Measurements from ENCODE around the gene ATP6V0B.

ATP6V0B gene

DNA sequence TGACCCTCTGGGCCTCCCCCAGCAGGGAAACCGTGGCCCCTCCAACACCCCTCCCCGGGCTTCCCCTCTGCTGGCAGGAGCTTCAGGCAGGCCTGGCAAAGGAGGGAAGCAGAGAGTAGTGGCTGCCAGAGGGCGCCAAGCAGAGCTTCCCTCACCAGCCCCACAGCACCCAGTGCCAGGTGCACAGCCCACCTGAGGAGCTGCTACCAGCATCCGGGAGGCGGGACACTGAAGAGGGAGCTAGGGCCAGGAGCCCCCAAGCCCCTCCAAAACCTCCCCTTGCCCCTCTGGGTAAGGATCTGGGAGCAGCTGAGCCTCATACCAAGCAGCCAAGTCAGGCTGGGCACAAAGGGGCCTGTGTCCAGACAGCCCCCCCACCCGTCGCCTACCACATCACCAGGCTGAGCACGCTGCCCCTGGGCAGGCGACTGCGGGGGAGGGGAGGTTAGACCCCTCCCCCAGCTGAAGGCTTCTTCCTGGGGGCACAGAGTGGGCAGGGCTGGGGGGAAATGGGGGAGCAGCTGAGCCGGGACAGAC lies 36.2 kb downstream of the ATP6V0B start:
- Histone ChIP-seq H3K27ac (ENCODE audit: low read depth, low read length) (no peak overlapping the region), H3K4me3 (ENCODE audit: low read depth, low read length) (no peak overlapping the region), H3K36me3 (ENCODE audit: control insufficient read depth, insufficient read depth, low read length) (peaks cover 18% of the 10 kb centered on the region), H3K9ac (ENCODE audit: low read depth, low read length) (no peak overlapping the region), H3K27me3 (ENCODE audit: control insufficient read depth, insufficient read depth, low read length) (no peaks in the 10 kb centered on the region), H3K4me1 (ENCODE audit: control insufficient read depth, insufficient read depth, low read length) (no peaks in the 10 kb centered on the region), H3K9me3 (ENCODE audit: control insufficient read depth, insufficient read depth, low read length) (no peaks in the 10 kb centered on the region)

GRCh38 chr1:44012404-44012803 lies 37.6 kb downstream of the ATP6V0B start:
- Histone ChIP-seq H3K27ac (ENCODE audit: low read depth, low read length) (no peak overlapping the region), H3K36me3 (ENCODE audit: control insufficient read depth, insufficient read depth, low read length) (peaks cover 12% of the 10 kb centered on the region), H3K4me3 (ENCODE audit: low read depth, low read length) (no peak overlapping the region), H3K9me3 (ENCODE audit: control insufficient read depth, insufficient read depth, low read length) (no peaks in the 10 kb centered on the region), H3K9ac (ENCODE audit: low read depth, low read length) (no peak overlapping the region), H3K27me3 (ENCODE audit: control insufficient read depth, insufficient read depth, low read length) (no peaks in the 10 kb centered on the region), H3K4me1 (ENCODE audit: control insufficient read depth, insufficient read depth, low read length) (no peaks in the 10 kb centered on the region)

DNA sequence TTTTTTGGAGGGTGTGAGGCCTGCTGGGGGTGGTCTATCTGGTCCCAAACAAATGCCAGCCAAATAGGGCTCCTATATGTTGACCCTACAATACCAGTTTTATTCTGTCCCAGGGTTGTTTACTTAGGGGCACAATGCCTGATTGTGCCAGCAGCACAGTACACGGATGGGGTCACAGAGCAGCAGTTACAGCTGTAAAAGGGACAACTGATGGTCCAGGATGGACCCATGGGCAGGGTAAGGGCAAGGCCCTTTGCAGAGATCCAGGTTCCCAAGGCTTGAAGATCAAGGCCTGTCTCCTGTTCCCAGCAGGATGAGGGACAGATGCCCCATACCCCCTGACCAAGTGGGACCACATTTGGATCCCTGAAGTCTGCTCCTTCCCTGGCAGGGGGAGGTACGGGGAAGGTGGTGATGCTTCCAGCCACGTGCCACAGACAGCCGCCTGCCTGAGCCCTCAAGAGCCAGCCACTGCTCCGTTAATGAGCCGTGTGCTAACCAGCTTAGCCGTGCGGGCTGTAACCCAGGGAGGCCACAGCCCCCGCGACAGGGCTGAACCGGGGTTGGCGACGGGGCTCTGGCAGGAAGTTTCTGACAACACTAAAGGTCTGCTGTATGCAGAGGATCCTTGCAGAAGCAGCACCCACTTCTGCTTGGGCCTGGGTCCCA lies 38.3 kb downstream of the ATP6V0B start:
- Histone ChIP-seq H3K36me3 (ENCODE audit: control insufficient read depth, insufficient read depth, low read length) (peaks cover 11% of the 10 kb centered on the region), H3K4me1 (ENCODE audit: control insufficient read depth, insufficient read depth, low read length) (no peaks in the 10 kb centered on the region), H3K9ac (ENCODE audit: low read depth, low read length) (no peak overlapping the region), H3K9me3 (ENCODE audit: control insufficient read depth, insufficient read depth, low read length) (no peaks in the 10 kb centered on the region), H3K4me3 (ENCODE audit: low read depth, low read length) (no peak overlapping the region), H3K27ac (ENCODE audit: low read depth, low read length) (no peak overlapping the region), H3K27me3 (ENCODE audit: control insufficient read depth, insufficient read depth, low read length) (no peaks in the 10 kb centered on the region)

DNA sequence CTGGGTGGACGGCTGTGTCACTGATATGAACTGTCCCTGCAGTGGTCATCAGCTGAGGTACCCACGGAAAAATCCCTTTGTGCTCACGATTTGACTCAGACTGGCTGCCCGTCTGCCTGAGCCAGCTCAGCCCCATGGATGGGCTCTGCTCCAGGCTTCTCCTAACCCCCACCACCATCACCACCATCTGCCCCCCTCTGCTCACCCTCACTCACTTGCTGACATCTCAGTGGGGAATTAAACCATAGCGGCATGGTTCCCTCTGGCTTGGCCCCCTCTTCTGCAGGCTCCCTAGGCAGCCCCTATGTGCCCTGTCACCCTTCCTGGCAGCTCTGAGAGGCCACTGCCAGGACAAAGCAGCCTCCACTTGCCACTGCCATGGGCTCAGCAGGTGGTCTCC lies 39.2 kb downstream of the ATP6V0B start:
- Histone ChIP-seq H3K9me3 (ENCODE audit: control insufficient read depth, insufficient read depth, low read length) (no peaks in the 10 kb centered on the region), H3K9ac (ENCODE audit: low read depth, low read length) (no peak overlapping the region), H3K27ac (ENCODE audit: low read depth, low read length) (no peak overlapping the region), H3K4me3 (ENCODE audit: low read depth, low read length) (no peak overlapping the region), H3K4me1 (ENCODE audit: control insufficient read depth, insufficient read depth, low read length) (no peaks in the 10 kb centered on the region), H3K27me3 (ENCODE audit: control insufficient read depth, insufficient read depth, low read length) (no peaks in the 10 kb centered on the region), H3K36me3 (ENCODE audit: control insufficient read depth, insufficient read depth, low read length) (peaks cover 8% of the 10 kb centered on the region)

DNA sequence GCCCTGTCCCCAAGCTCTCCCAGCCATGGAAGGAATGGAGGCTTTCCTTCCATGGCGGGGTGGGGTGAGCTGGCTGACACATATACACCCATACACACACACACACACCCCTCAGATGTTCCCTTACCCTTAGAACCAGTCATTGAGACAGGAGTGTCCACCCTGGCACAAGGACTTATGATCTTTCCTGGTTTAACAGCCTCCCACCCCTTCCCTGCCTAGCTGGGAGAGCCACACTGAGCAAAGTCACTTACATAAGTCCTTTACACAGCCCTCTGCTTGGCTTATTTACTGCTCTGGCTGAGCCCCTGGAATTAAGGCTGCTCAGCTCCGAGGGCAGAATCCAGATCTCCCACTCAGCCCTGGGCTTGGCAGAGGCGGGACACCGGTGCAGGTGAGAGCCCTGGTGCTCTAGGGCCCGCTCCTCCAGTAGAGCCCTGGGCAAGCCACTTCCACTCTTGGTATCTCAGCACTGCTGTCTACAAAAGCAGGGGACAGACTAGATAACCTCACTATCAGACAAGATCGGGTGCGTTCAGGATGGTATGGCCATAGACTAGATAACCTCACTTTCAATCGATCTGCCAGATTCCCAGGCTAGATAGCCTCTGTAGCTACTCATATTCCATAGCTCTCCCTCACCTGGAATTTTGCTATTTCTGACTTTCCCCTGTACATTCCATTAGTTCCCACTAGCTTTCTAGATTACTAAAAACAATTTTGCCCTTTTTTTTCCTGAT lies 39.8 kb downstream of the ATP6V0B start:
- Histone ChIP-seq H3K4me1 (ENCODE audit: control insufficient read depth, insufficient read depth, low read length) (no peaks in the 10 kb centered on the region), H3K9me3 (ENCODE audit: control insufficient read depth, insufficient read depth, low read length) (no peaks in the 10 kb centered on the region), H3K4me3 (ENCODE audit: low read depth, low read length) (no peak overlapping the region), H3K27ac (ENCODE audit: low read depth, low read length) (no peak overlapping the region), H3K27me3 (ENCODE audit: control insufficient read depth, insufficient read depth, low read length) (no peaks in the 10 kb centered on the region), H3K36me3 (ENCODE audit: control insufficient read depth, insufficient read depth, low read length) (peaks cover 6% of the 10 kb centered on the region), H3K9ac (ENCODE audit: low read depth, low read length) (no peak overlapping the region)

GRCh38 chr1:44015206-44015605 lies 40.4 kb downstream of the ATP6V0B start:
- no peak overlapping the region for H3K27ac ChIP-seq (ENCODE audit: low read depth, low read length)

DNA sequence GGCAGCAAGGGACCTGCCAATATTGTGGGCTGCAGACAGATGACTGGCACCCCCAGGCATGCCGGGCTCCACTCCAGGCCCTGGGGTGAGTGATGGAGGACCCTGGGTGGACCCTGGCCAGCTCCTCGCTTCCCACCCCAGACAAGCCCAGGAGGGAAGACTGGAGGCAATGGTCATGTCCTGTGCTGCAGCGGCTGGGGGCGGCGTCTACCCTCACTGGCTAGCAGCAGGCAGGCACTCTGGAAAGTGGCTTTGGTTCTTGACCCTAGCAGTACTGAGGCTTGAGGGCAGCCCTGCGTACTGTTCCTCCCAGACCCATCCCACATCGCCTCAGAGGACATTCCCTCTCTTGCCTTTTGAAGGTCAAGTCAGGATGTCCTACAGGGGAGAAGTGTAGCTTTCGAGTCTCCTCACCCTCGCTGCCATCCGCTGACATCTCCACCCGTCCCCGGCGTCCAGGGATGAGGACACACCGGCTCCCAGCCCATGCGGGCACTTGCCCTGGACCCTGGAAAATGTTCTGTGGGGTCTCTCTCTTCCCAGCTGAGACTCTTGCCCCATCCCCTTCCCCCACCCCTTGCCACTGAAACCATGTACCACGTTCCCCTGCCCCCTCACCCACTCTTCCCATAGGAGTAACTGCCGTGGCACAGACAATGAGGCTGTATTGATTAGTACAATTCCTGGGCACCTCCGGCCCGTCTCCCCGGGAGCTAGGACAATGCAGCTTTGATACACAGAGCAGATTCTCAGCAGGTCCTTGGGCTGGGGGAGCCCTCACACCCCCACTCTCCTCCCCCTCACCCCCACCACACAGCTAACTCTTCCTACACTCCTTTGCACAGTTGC lies 41.5 kb downstream of the ATP6V0B start:
- peaks cover 10% of the 10 kb centered on the region; the same call in 1 of the 2 replicates for H3K36me3 ChIP-seq (ENCODE audit: control insufficient read depth, insufficient read depth, low read length)

More at GRCh38 chr1:44015206-44015605, 40.4 kb downstream of the ATP6V0B start:
- Histone ChIP-seq H3K27me3 (ENCODE audit: control insufficient read depth, insufficient read depth, low read length) (no peaks in the 10 kb centered on the region), H3K9me3 (ENCODE audit: control insufficient read depth, insufficient read depth, low read length) (no peaks in the 10 kb centered on the region), H3K36me3 (ENCODE audit: control insufficient read depth, insufficient read depth, low read length) (peaks cover 2% of the 10 kb centered on the region; the same call in 1 of the 2 replicates), H3K4me3 (ENCODE audit: low read depth, low read length) (no peak overlapping the region), H3K9ac (ENCODE audit: low read depth, low read length) (no peak overlapping the region), H3K4me1 (ENCODE audit: control insufficient read depth, insufficient read depth, low read length) (no peaks in the 10 kb centered on the region)

GRCh38 chr1:44016890-44017400 lies 42.2 kb downstream of the ATP6V0B start:
- H3K9ac ChIP-seq (ENCODE audit: low read depth, low read length): no peak overlapping the region
- no peaks in the 10 kb centered on the region for H3K9me3 ChIP-seq (ENCODE audit: control insufficient read depth, insufficient read depth, low read length)
- H3K36me3 ChIP-seq (ENCODE audit: control insufficient read depth, insufficient read depth, low read length): peaks cover 16% of the 10 kb centered on the region; the same call in 1 of the 2 replicates
- H3K4me1 ChIP-seq (ENCODE audit: control insufficient read depth, insufficient read depth, low read length): no peaks in the 10 kb centered on the region
- no peaks in the 10 kb centered on the region for H3K27me3 ChIP-seq (ENCODE audit: control insufficient read depth, insufficient read depth, low read length)
- H3K4me3 ChIP-seq (ENCODE audit: low read depth, low read length): no peak overlapping the region
- no peak overlapping the region for H3K27ac ChIP-seq (ENCODE audit: low read depth, low read length)

More for the DNA sequence above, 41.5 kb downstream of the ATP6V0B start:
- Histone ChIP-seq H3K27ac (ENCODE audit: low read depth, low read length) (no peak overlapping the region), H3K4me1 (ENCODE audit: control insufficient read depth, insufficient read depth, low read length) (no peaks in the 10 kb centered on the region), H3K9ac (ENCODE audit: low read depth, low read length) (no peak overlapping the region), H3K27me3 (ENCODE audit: control insufficient read depth, insufficient read depth, low read length) (no peaks in the 10 kb centered on the region), H3K4me3 (ENCODE audit: low read depth, low read length) (no peak overlapping the region), H3K9me3 (ENCODE audit: control insufficient read depth, insufficient read depth, low read length) (no peaks in the 10 kb centered on the region)

DNA sequence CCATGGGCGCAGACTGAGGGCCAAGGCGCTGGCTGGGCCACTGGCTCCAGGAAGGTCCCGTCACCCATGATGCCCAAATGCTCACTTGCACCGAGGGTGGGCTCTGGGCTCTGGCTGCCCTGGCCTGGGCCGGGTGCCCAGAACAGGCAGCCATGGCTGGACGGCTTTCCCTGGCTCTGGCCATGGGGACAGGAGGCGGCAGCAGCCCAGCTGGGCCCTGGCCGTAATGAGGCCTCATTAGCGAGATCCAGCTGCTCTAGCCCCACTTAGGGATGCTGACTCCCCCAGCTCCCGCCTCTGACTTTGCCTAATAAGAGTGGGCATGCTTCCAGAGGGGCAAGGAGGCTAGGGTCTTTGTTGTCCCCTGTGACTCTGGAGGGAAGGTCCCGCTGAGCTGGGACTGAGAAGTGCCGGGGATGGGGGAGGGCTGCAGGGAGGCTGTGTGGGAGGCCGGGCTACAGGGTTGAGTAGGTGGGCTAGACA lies 44.7 kb downstream of the ATP6V0B start:
- H3K27me3 ChIP-seq (ENCODE audit: control insufficient read depth, insufficient read depth, low read length): no peaks in the 10 kb centered on the region
- peaks cover 35% of the 10 kb centered on the region for H3K36me3 ChIP-seq (ENCODE audit: control insufficient read depth, insufficient read depth, low read length)
- H3K27ac ChIP-seq (ENCODE audit: low read depth, low read length): no peak overlapping the region
- no peaks in the 10 kb centered on the region for H3K4me1 ChIP-seq (ENCODE audit: control insufficient read depth, insufficient read depth, low read length)
- no peak overlapping the region for H3K9ac ChIP-seq (ENCODE audit: low read depth, low read length)
- no peak overlapping the region for H3K4me3 ChIP-seq (ENCODE audit: low read depth, low read length)
- no peaks in the 10 kb centered on the region for H3K9me3 ChIP-seq (ENCODE audit: control insufficient read depth, insufficient read depth, low read length)

GRCh38 chr1:44020464-44020863 lies 45.7 kb downstream of the ATP6V0B start:
- peaks cover 35% of the 10 kb centered on the region for H3K36me3 ChIP-seq (ENCODE audit: control insufficient read depth, insufficient read depth, low read length)
- H3K4me1 ChIP-seq (ENCODE audit: control insufficient read depth, insufficient read depth, low read length): no peaks in the 10 kb centered on the region
- H3K9ac ChIP-seq (ENCODE audit: low read depth, low read length): no peak overlapping the region
- no peak overlapping the region for H3K4me3 ChIP-seq (ENCODE audit: low read depth, low read length)
- no peak overlapping the region for H3K27ac ChIP-seq (ENCODE audit: low read depth, low read length)
- H3K9me3 ChIP-seq (ENCODE audit: control insufficient read depth, insufficient read depth, low read length): no peaks in the 10 kb centered on the region
- H3K27me3 ChIP-seq (ENCODE audit: control insufficient read depth, insufficient read depth, low read length): no peaks in the 10 kb centered on the region

Measured in HUES48 (cell line).